NCI-H2196 treated with DMSO at 0.1 percent for 48 hours (cell line): ENCODE measurements around the gene AMIGO1.

Experiments
- DNase-seq: peaks from one replicate; lab custom pipeline; 2025; ENCODE audit not compliant: unreplicated experiment; lab: John Stamatoyannopoulos, UW

The AMIGO1 gene

GRCh38 chr1:109457819-109458218, 51.7 kb downstream of the AMIGO1 start:
- no peak for DNase-seq

GRCh38 chr1:109454497-109455133, 54.9 kb downstream of the AMIGO1 start:
- DNase-seq: no peak
